ENCODE measurements around the gene CREB3L1. TPM values are rescaled to one million over a fixed set of nuclear protein-coding genes. Genes with fewer than 3 reads are reported as not detected.
A peak's percentile ranks its signal among the peaks of the same experiment; 100 is the strongest.

Gene CREB3L1
- total and polyA plus RNA-seq, 2 experiments from 2014 or later = 8.5 to 10.4 TPM

DNA sequence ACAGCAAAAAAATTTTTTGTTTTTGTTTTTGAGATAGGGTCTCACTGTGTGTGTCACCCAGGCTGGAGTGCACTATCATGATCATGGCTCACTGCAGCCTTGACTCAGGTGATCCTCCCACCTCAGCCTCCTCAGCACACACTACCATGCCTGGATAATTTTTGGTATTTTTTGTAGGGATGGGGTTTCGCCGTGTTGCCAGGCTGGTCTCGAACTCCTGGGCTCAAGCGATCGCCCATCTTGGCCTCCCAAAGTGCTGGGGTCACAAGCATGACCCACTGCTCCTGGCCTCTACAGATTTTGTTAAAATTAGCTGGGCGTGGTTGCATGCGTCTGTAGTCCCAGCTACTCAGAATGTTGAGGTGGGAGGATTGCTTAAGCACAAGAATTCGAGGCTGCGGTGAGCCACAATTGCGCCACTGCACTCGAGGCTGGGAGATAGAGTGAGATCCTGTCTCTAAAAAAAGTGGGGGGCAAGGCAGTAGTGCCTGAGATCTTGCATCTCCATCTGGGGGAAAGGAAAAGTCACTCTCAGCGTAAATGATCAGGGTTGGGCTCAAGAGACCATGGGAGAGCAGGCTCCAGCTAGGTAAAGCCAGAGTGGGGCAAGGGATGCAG lies 59.2 kb downstream of the CREB3L1 start:
- no peak for DNase-seq (ENCODE audit: low spot score)
- peaks cover 49% of the 10 kb centered on the region for H3K27me3 Mint-ChIP-seq (ENCODE audit: insufficient read depth, low read depth, poor library complexity)

DNA sequence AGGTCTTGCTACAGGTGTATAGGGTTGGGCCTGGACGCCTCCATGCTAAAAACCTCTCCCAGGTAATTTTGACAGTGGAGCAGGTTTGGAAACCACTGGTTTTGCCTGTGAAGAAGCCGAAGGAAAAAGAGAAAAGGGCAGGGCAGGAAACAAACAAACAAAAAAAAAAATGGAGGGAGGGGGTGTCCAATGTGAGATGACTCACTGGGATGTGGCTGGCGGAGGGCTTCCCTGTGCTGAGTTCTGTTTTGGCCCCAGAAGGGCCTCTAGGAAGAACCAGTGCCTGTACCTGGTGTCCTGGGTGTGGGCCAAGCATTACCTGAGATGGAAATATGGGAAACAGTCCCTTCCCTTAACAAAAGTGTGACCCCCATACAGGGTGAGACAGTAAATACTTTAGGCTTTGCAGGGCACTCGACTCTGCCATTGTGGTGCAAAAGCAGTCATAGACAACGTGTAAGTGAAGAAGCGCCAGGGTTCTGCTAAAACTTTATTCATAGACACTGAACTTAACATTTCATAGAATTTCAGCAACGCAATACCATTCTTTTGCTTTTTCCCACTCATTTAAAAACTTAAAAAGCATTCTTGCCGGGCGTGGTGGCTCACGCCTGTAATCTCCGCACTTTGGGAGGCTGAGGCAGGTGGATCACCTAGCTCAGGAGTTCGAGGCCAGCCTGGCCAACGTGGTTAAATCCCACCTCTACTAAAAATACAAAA lies 60.3 kb downstream of the CREB3L1 start:
- Mint-ChIP-seq H3K27ac (peak overlapping the region; percentile 92), H3K4me3 (peak overlapping the region; percentile 51; the same call in 2 of the 3 replicates), H3K9me3 (no peaks in the 10 kb centered on the region), H3K36me3 (ENCODE audit: low read depth) (no peaks in the 10 kb centered on the region), H3K27me3 (ENCODE audit: insufficient read depth, low read depth, poor library complexity) (peaks cover 45% of the 10 kb centered on the region), H3K4me1 (peaks cover 82% of the 10 kb centered on the region)
- Histone ChIP-seq H3K4me1 (ENCODE audit: insufficient read depth) (peaks cover 71% of the 10 kb centered on the region), H3K4me2 (peak overlapping the region; percentile 55), H3K79me2 (replicated peaks; ENCODE audit: insufficient read depth) (no peaks in the 10 kb centered on the region), H3K27me3 (ENCODE audit: insufficient read depth) (peaks cover 25% of the 10 kb centered on the region), H3K36me3 (ENCODE audit: insufficient read depth) (no peaks in the 10 kb centered on the region), H3K27ac (ENCODE audit: low read depth) (peak overlapping the region; percentile 94), H4K20me1 (replicated peaks; ENCODE audit: insufficient read depth) (no peaks in the 10 kb centered on the region), H3K9me2 (ENCODE audit: insufficient read depth) (no peaks in the 10 kb centered on the region), H2AFZ (no peak overlapping the region), H3F3A (replicated peaks; ENCODE audit: low read depth) (peaks cover 21% of the 10 kb centered on the region; the same call in 1 of the 2 replicates), H3K4me3 (no peak overlapping the region)
- ATAC-seq (no peak), DNase-seq (ENCODE audit: low spot score) (no peak)
- TF ChIP-seq CREB1 (CRISPR knock-in tag; IDR thresholded peaks at IDR 0.05; ENCODE audit: low read depth) (no peak), JUNB (IDR thresholded peaks at IDR 0.05; ENCODE audit: unreplicated experiment) (no peak)
- TF ChIP-seq, protein P1, sequence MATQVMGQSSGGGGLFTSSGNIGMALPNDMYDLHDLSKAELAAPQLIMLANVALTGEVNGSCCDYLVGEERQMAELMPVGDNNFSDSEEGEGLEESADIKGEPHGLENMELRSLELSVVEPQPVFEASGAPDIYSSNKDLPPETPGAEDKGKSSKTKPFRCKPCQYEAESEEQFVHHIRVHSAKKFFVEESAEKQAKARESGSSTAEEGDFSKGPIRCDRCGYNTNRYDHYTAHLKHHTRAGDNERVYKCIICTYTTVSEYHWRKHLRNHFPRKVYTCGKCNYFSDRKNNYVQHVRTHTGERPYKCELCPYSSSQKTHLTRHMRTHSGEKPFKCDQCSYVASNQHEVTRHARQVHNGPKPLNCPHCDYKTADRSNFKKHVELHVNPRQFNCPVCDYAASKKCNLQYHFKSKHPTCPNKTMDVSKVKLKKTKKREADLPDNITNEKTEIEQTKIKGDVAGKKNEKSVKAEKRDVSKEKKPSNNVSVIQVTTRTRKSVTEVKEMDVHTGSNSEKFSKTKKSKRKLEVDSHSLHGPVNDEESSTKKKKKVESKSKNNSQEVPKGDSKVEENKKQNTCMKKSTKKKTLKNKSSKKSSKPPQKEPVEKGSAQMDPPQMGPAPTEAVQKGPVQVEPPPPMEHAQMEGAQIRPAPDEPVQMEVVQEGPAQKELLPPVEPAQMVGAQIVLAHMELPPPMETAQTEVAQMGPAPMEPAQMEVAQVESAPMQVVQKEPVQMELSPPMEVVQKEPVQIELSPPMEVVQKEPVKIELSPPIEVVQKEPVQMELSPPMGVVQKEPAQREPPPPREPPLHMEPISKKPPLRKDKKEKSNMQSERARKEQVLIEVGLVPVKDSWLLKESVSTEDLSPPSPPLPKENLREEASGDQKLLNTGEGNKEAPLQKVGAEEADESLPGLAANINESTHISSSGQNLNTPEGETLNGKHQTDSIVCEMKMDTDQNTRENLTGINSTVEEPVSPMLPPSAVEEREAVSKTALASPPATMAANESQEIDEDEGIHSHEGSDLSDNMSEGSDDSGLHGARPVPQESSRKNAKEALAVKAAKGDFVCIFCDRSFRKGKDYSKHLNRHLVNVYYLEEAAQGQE (IDR thresholded peaks at IDR 0.05; ENCODE audit: unreplicated experiment) = no peak
- TF ChIP-seq, protein P2, sequence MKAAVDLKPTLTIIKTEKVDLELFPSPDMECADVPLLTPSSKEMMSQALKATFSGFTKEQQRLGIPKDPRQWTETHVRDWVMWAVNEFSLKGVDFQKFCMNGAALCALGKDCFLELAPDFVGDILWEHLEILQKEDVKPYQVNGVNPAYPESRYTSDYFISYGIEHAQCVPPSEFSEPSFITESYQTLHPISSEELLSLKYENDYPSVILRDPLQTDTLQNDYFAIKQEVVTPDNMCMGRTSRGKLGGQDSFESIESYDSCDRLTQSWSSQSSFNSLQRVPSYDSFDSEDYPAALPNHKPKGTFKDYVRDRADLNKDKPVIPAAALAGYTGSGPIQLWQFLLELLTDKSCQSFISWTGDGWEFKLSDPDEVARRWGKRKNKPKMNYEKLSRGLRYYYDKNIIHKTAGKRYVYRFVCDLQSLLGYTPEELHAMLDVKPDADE (IDR thresholded peaks at IDR 0.05) = no peak
- TF ChIP-seq, protein P3, sequence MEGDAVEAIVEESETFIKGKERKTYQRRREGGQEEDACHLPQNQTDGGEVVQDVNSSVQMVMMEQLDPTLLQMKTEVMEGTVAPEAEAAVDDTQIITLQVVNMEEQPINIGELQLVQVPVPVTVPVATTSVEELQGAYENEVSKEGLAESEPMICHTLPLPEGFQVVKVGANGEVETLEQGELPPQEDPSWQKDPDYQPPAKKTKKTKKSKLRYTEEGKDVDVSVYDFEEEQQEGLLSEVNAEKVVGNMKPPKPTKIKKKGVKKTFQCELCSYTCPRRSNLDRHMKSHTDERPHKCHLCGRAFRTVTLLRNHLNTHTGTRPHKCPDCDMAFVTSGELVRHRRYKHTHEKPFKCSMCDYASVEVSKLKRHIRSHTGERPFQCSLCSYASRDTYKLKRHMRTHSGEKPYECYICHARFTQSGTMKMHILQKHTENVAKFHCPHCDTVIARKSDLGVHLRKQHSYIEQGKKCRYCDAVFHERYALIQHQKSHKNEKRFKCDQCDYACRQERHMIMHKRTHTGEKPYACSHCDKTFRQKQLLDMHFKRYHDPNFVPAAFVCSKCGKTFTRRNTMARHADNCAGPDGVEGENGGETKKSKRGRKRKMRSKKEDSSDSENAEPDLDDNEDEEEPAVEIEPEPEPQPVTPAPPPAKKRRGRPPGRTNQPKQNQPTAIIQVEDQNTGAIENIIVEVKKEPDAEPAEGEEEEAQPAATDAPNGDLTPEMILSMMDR (conservative IDR thresholded peaks at IDR 0.05; ENCODE audit: low read depth in 2 of 2) = no peak

More for the DNA sequence above, 59.2 kb downstream of the CREB3L1 start:
- Histone ChIP-seq H3K27ac (ENCODE audit: low read depth) (no peak overlapping the region), H2AFZ (no peak overlapping the region), H4K20me1 (replicated peaks; ENCODE audit: insufficient read depth) (no peaks in the 10 kb centered on the region), H3K9me2 (ENCODE audit: insufficient read depth) (no peaks in the 10 kb centered on the region), H3K27me3 (ENCODE audit: insufficient read depth) (peaks cover 36% of the 10 kb centered on the region), H3K4me2 (peak overlapping the region; percentile 53), H3K4me1 (ENCODE audit: insufficient read depth) (peaks cover 64% of the 10 kb centered on the region), H3K79me2 (replicated peaks; ENCODE audit: insufficient read depth) (no peaks in the 10 kb centered on the region), H3K4me3 (no peak overlapping the region), H3K36me3 (ENCODE audit: insufficient read depth) (no peaks in the 10 kb centered on the region; the same call in 1 of the 2 replicates), H3F3A (replicated peaks; ENCODE audit: low read depth) (peaks cover 20% of the 10 kb centered on the region; the same call in 1 of the 2 replicates)
- TF ChIP-seq STAT1 (IDR thresholded peaks at IDR 0.05; ENCODE audit: unreplicated experiment) = no peak
- TF ChIP-seq CREB1 (CRISPR knock-in tag; IDR thresholded peaks at IDR 0.05; ENCODE audit: low read depth) = no peak
- TF ChIP-seq, protein P2 (IDR thresholded peaks at IDR 0.05) = no peak
- TF ChIP-seq, protein P1 (IDR thresholded peaks at IDR 0.05; ENCODE audit: unreplicated experiment) = no peak
- no peaks in the 10 kb centered on the region for H3K9me3 Mint-ChIP-seq
- H3K4me3 Mint-ChIP-seq = no peak overlapping the region; the same call in 2 of the 3 replicates
- no peak for ATAC-seq
- H3K27ac Mint-ChIP-seq = no peak overlapping the region
- peaks cover 3% of the 10 kb centered on the region; the same call in 2 of the 3 replicates for H3K36me3 Mint-ChIP-seq (ENCODE audit: low read depth)
- peaks cover 74% of the 10 kb centered on the region for H3K4me1 Mint-ChIP-seq

All from GM23338 (cell line).